GM19468 (cell line): ENCODE results near the gene RAP2A.

Experiments
- ATAC-seq: cut with Tn5 transposase; IDR thresholded peaks from one replicate; pipeline ENCODE4 v1.9.1; 2021; ENCODE audit warnings: mild to moderate bottlenecking, moderate library complexity, moderate number of reproducible peaks; ENCODE audit not compliant: unreplicated experiment; ENCODE audit errors: extremely low read depth

The RAP2A gene

GRCh38 chr13:97433727-97434396, at the start of gene RAP2A:
Gene RAP2A, plus strand, starts transcription at chr13:97434169. Its CDS starts 302 bp downstream, at chr13:97434471.
- ATAC-seq, result peak; percentile 17

- ATAC-seq, result no peak
Observed at GRCh38 chr13:97384371-97384770, 49.6 kb upstream of the RAP2A start.

GRCh38 chr13:97385146-97385545, 48.8 kb upstream of the RAP2A start:
- no peak for ATAC-seq

- ATAC-seq, result no peak
Observed at GRCh38 chr13:97385854-97386253, 48.1 kb upstream of the RAP2A start.

GRCh38 chr13:97386801-97387484, 47.0 kb upstream of the RAP2A start:
- ATAC-seq, result peak; percentile 21

GRCh38 chr13:97387485-97387839, 46.5 kb upstream of the RAP2A start:
- no peak for ATAC-seq

GRCh38 chr13:97387890-97388289, 46.1 kb upstream of the RAP2A start:
- no peak for ATAC-seq

- ATAC-seq, result no peak
Observed at GRCh38 chr13:97388373-97388772, 45.6 kb upstream of the RAP2A start.

GRCh38 chr13:97390941-97391600, 42.9 kb upstream of the RAP2A start:
- no peak for ATAC-seq

- no peak for ATAC-seq
Observed at GRCh38 chr13:97392020-97392419, 41.9 kb upstream of the RAP2A start.

GRCh38 chr13:97394542-97394941, 39.4 kb upstream of the RAP2A start:
- no peak for ATAC-seq

- ATAC-seq, result no peak
Observed at GRCh38 chr13:97395447-97396136, 38.4 kb upstream of the RAP2A start.

- ATAC-seq, result no peak
Observed at GRCh38 chr13:97397267-97397666, 36.7 kb upstream of the RAP2A start.

- no peak for ATAC-seq
Observed at GRCh38 chr13:97401421-97401820, 32.5 kb upstream of the RAP2A start.

- no peak for ATAC-seq
Observed at GRCh38 chr13:97403893-97404750, 29.8 kb upstream of the RAP2A start.

GRCh38 chr13:97407540-97407939, 26.4 kb upstream of the RAP2A start:
- ATAC-seq, result no peak

GRCh38 chr13:97408938-97409337, 25.0 kb upstream of the RAP2A start:
- ATAC-seq, result no peak

- ATAC-seq, result no peak
Observed at GRCh38 chr13:97411984-97412383, 22.0 kb upstream of the RAP2A start.

- ATAC-seq, result no peak
Observed at GRCh38 chr13:97413694-97414093, 20.3 kb upstream of the RAP2A start.

GRCh38 chr13:97414392-97414791, 19.6 kb upstream of the RAP2A start:
- no peak for ATAC-seq
